ENCODE data around the gene PDXP. TPM values are rescaled to one million over a fixed set of nuclear protein-coding genes. Genes with fewer than 3 reads are reported as not detected.
A peak's percentile ranks its signal among the peaks of the same experiment; 100 is the strongest.

The PDXP gene
- 5.4 and 5.6 TPM in 2 replicates for total RNA-seq (2012; rRNA removed)
- 24.1 and 26.5 TPM in 2 replicates for polyA plus RNA-seq (2012; rRNA removed)
- polyA plus RNA-seq (2012; cell fraction: cytosol; rRNA removed): 17.9 and 18.9 TPM in 2 replicates
- polyA plus RNA-seq (2012; cell fraction: nucleus; rRNA removed; ENCODE audit: low replicate concordance): 4.8 and 10.9 TPM in 2 replicates
- percentile 29 among the genes with signal in this experiment for Bru-seq, nascent RNA
- BruChase-seq, experiment 1, labeled RNA remaining after a 6-hour chase: percentile 46 among the genes with signal in this experiment
- percentile 44 among the genes with signal in this experiment for BruChase-seq, experiment 2, labeled RNA remaining after a 2-hour chase
- long read RNA-seq, transcript PDXP-201 (2 exons, 2,010 nt): major isoform, 50 of 53 reads
- long read RNA-seq, partial matches to known transcripts: 2 of 53 reads
- long read RNA-seq, other reads (novel, unspliced or antisense): 1 of 53 reads

GRCh38 chr22:37658133-37659065 lies at the start of gene PDXP:
PDXP (plus strand) TSS chr22:37658723; CDS start chr22:37658783, 60 bp downstream.
- ATAC-seq (ENCODE audit: low read depth) (peak; percentile 95), DNase-seq (peak; percentile 100)
- no peak within 1 kb of the TSS; the same call in 1 of the 2 replicates for H2BK120ac ChIP-seq (ENCODE audit: low read depth, low read length)
- peak within 1 kb of the TSS; percentile 97 for H2AK9ac ChIP-seq (replicated peaks; ENCODE audit: low read depth, low read length, poor library complexity)
- dilution Hi-C loops (cut with HindIII; ENCODE audit: low sequenced_read_pairs, unreplicated experiment): no loop called here
- intact Hi-C loops (cut with micrococcal nuclease): no loop called here
- 0% methylated on average over 38 of the region's 101 CpGs; no CpG with 5 or more reads in 1 of the 2 experiments for WGBS, 2 experiments (ENCODE audit: extremely low coverage in 2 of 2, insufficient read length in 1 of 2)
- H4K8ac ChIP-seq (ENCODE audit: low read depth in 2 of 2, low read length in 2 of 2): peak within 1 kb of the TSS; percentile 95 to 99
- H3K4me2 ChIP-seq (ENCODE audit: low read depth, low read length): peak within 1 kb of the TSS; percentile 96
- peak within 1 kb of the TSS; percentile 91 for H4K5ac ChIP-seq (ENCODE audit: low read depth, low read length)
- peaks cover 22% of the 10 kb centered on the region for H3K4me1 ChIP-seq (ENCODE audit: control insufficient read depth, insufficient read depth, low read length)
- POLR2A ChIA-PET (ENCODE audit: unreplicated experiment): interaction anchor here (0.6 to 2.0 kb wide), 5 partner anchors 9 to 36 kb away, joined by 3 to 14 read pairs (median 6); partner anchors contain the start of gene LGALS1
- no peaks in the 10 kb centered on the region for H3K9me3 ChIP-seq (ENCODE audit: control insufficient read depth, insufficient read depth, low read length)
- H3K14ac ChIP-seq (replicated peaks; ENCODE audit: low read depth, low read length): peak within 1 kb of the TSS; percentile 80
- H3K18ac ChIP-seq (ENCODE audit: low read depth, low read length): peak within 1 kb of the TSS; percentile 34; the same call in 1 of the 2 replicates
- CTCF ChIA-PET: interaction anchor here (0.6 to 2.6 kb wide), 3 partner anchors 15 to 22 kb away, joined by 4 to 12 read pairs (median 4); partner anchors contain the start of gene LGALS1
- peak within 1 kb of the TSS; percentile 83 for H4K91ac ChIP-seq (ENCODE audit: insufficient read depth, low read depth, low read length)
- peak within 1 kb of the TSS; percentile 91 for H2AK5ac ChIP-seq (ENCODE audit: low read depth, low read length)
- H3K79me1 ChIP-seq (ENCODE audit: low read depth in 1 of 2, low read length in 2 of 2): peaks cover 19 to 42% of the 10 kb centered on the region in 2 experiments; a peak in 3 of 4 replicates
- in situ Hi-C loops (cut with MboI; ENCODE audit: low sequenced_read_pairs): no loop called here
- H3K56ac ChIP-seq (ENCODE audit: extremely low read depth, insufficient read depth, low read length): peak within 1 kb of the TSS; percentile 67; the same call in 1 of the 2 replicates
- no peaks in the 10 kb centered on the region for H3K27me3 ChIP-seq (ENCODE audit: control insufficient read depth, insufficient read depth, low read length)
- BruUV-seq (replicated peaks): no TSS peak
- H3K27ac ChIP-seq (ENCODE audit: insufficient read depth, low read length): peak within 1 kb of the TSS; percentile 74
- H3K9me1 ChIP-seq (ENCODE audit: insufficient read depth, low read length): peaks cover 11% of the 10 kb centered on the region
- H3K36me3 ChIP-seq (ENCODE audit: control insufficient read depth, insufficient read depth, low read length): peaks cover 8% of the 10 kb centered on the region
- H3K4ac ChIP-seq (ENCODE audit: low read depth, low read length): peak within 1 kb of the TSS; percentile 74
- peak within 1 kb of the TSS; percentile 93 for H3K23ac ChIP-seq (ENCODE audit: low read depth, low read length)
- TF ChIP-seq RFX5 (IDR thresholded peaks at IDR 0.05; ENCODE audit: low read depth, low read length): peak; percentile 96
- TF ChIP-seq POLR2A (IDR thresholded peaks at IDR 0.05; ENCODE audit: low read depth, low read length): peak; percentile 48; the same call in 1 of the 2 replicates
- TF ChIP-seq FOS (IDR thresholded peaks at IDR 0.05; ENCODE audit: low read depth, low read length): peak; percentile 68
- no peak for TF ChIP-seq MAFK (IDR thresholded peaks at IDR 0.05; ENCODE audit: low read depth, low read length)
- peak; percentile 89; the same call in 1 of the 2 replicates for TF ChIP-seq MAZ (IDR thresholded peaks at IDR 0.05; ENCODE audit: borderline replicate concordance, low read depth, low read length)
- peak; percentile 63; the same call in 1 of the 2 replicates for TF ChIP-seq MXI1 (IDR thresholded peaks at IDR 0.05; ENCODE audit: borderline replicate concordance, low read depth, low read length)
- TF ChIP-seq BHLHE40 (IDR thresholded peaks at IDR 0.05; ENCODE audit: low read depth, low read length): peak; percentile 94
- no peak; the same call in 1 of the 2 replicates for TF ChIP-seq USF2 (IDR thresholded peaks at IDR 0.05; ENCODE audit: low read depth, low read length)
- no peak; the same call in 1 of the 2 replicates for TF ChIP-seq RAD21 (IDR thresholded peaks at IDR 0.05; ENCODE audit: low read length)
- TF ChIP-seq ELK1 (IDR thresholded peaks at IDR 0.05; ENCODE audit: borderline replicate concordance, low read depth, low read length): no peak
- peak within 1 kb of the TSS; percentile 55 for H3K4me3 ChIP-seq (ENCODE audit: insufficient read depth, low read depth, low read length)
- peak within 1 kb of the TSS; percentile 73 for H2BK5ac ChIP-seq (ENCODE audit: low read depth, low read length, poor library complexity, severe bottlenecking)
- H4K20me1 ChIP-seq (ENCODE audit: insufficient read depth, low read length): peaks cover 28% of the 10 kb centered on the region
- no peak within 1 kb of the TSS for H2BK20ac ChIP-seq (ENCODE audit: low read depth, low read length)
- peak within 1 kb of the TSS; percentile 95; the same call in 2 of the 3 replicates for H2BK15ac ChIP-seq (ENCODE audit: low read depth, low read length)
- H3K9ac ChIP-seq (ENCODE audit: low read depth, low read length): peak within 1 kb of the TSS; percentile 82
- H2AFZ ChIP-seq (replicated peaks; ENCODE audit: low read length, poor library complexity): peak within 1 kb of the TSS; percentile 95
